NK-92 (cell line): ENCODE data around the gene WSCD2.

Experiments
- DNase-seq: peaks from one replicate; lab custom pipeline; 2025; ENCODE audit not compliant: unreplicated experiment; lab: John Stamatoyannopoulos, UW

Gene WSCD2

GRCh38 chr12:108257004-108257403 lies 127.9 kb downstream of the WSCD2 start:
- DNase-seq: no peak

DNA sequence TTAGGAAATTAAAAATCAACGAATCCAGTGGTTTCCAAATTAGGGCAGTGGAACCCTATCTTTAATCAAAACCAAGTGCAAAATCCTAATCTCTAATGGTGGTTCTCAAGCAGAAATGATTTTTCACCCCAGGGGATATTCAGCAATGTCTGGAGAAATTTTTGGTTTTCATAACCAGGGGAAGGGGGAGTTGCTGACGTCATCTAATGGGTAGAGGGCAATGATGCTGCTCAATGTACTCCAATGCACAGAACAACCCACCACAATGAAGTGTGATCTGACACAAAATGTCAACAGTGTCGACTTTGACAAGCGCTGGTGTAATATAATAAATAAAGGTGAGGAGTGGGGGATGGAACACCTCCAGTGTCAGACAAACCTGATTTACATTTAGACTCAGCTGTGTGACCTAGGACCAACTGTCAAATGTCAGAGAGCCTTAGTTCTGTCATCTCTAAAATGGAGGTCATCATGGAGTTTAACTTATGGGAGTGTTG lies 128.6 kb downstream of the WSCD2 start:
- DNase-seq: no peak

DNA sequence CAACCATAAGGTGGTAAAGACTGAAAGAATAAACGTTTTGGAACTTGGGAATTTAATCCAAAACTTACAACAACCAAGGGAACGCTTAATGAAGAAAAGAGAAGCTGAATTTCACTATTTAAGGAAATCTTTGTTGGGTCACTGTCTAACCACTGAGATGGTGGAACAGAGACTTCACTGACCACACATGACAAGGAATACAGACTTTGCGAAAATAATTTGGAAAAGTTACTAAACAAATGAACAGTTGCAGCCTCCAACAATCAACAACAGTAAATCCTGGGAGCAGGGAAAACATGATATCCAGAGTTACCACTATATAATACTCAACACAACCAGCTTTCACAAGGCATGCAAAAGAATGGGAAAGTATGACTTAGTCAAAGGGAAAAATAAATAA lies 131.0 kb downstream of the WSCD2 start:
- no peak for DNase-seq

GRCh38 chr12:108260969-108261368 lies 131.9 kb downstream of the WSCD2 start:
- DNase-seq: no peak

GRCh38 chr12:108265505-108265904 lies 136.4 kb downstream of the WSCD2 start:
- no peak for DNase-seq

DNA sequence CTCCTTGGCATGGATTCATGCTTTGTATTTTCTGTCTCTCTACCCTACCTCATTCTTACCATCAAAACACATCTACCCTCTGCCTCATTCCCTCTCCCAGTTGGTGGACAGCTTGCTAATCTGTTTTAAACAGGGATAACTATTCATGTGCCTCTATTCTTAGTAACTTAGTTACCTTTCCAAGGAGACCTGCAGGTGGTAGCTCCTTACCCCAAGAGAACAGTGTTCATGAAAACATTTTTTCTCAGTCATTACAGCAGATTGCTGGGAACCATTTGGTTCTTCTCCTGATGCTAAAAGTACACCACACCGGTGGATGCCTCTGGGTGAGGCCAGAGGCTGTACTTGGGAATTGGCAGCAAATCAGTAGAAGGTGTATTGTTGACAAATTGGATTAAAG lies 137.0 kb downstream of the WSCD2 start:
- no peak for DNase-seq

- DNase-seq: no peak
These were observed 138.4 kb downstream of the WSCD2 start for GRCh38 chr12:108267450-108267849.

DNA sequence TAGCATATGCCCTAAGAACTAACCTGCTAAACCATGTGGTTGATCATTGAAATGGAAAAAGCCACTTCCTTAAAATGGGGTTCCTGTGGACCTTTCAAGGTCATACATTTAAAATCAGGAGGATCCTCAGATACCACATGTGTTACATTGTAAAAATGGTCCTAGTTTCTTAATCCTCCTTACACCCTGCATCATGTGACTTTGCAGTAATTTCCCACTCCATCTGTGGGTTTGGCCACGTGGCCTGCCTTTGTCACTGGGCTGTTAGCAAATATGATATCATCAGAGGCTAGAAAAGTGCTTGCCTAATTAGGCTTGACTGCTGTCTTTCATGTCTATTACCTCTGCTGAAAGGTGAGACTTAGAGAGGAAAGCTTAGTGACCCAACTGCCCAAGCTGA lies 139.3 kb downstream of the WSCD2 start:
- no peak for DNase-seq

DNA sequence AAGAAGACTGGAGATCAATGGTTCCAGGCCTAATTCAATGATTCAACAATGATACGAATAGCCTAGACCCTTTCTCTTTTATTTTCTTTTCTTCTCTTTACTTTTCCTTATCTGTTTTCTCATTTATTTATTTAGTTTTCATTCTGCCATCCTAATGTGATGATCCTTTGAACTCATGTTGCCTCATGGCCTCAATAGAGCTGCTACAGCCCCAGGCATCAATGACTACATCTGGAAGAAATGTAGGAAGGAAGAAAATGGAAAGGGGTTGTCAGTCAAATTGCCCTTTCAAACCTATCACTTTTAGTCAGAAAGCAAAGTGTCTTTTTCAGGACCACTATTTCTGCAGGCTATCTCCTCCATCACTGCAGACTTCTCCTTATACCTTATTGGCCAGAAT lies 140.1 kb downstream of the WSCD2 start:
- no peak for DNase-seq

DNA sequence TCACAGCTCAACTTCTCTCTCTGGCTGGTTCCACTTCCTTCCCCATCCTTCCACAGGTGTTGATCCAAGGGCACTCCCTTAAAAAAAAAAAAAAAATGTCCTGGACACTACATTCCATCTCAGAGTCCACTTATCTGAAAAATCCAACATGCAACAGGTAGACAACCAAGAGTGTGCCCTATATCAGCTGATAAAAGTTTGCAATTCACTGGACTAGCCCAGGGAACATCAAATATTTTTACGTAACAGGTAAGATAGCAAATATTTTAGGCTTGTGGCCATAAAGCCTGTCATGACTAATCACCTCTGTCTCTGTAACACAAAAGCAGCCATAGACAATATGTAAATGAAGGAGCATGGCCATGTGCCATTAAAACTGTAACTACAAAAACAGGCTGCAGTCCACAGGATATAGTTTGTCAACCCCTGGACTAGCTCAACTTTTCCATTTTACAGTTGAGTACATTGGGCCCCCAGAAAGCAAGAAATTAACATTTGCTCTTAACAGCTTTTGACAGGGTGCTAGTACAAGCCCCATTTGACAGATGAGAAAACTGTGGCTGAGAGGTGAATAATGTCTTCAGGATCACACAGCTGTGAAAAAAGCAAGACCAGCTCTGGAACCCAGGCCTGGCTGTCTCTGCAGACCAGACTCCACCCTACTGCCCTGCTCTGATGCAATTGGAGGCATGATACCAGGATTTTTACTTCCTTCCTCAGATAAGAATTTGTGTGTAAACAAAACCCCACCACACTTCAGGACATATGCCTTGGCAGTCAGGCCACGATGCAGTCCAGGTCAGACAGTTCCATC lies 141.2 kb downstream of the WSCD2 start:
- no peak for DNase-seq

- no peak for DNase-seq
These were observed 141.7 kb downstream of the WSCD2 start for GRCh38 chr12:108270849-108271143.

- DNase-seq: no peak
These were observed 143.1 kb downstream of the WSCD2 start for GRCh38 chr12:108271951-108272872.

- no peak for DNase-seq
These were observed 144.1 kb downstream of the WSCD2 start for GRCh38 chr12:108273217-108273616.

GRCh38 chr12:108277613-108278012 lies 148.5 kb downstream of the WSCD2 start:
- no peak for DNase-seq

- DNase-seq: no peak
These were observed 153.1 kb downstream of the WSCD2 start for GRCh38 chr12:108282160-108282559.

GRCh38 chr12:108282676-108283075 lies 153.6 kb downstream of the WSCD2 start:
- DNase-seq: no peak

DNA sequence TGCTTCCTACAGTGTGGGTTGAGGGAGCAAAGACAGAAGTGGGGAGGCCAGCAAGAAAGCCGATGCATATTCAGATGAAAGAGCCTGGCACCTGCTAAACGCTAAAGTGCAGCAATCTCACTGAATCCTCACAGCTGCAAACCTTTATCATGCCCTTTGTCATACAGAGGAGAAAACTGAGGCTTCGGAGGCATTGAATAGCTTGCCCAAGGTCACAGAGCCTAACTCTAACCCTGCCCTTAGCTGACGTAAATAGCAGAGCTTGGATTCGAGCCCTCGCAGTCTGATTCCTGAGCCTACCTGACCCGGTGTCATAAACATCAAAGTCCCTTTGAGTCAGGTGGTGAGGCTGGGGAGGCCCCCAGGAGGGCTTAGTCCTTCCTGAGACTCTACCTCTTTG lies 155.1 kb downstream of the WSCD2 start:
- DNase-seq: no peak

DNA sequence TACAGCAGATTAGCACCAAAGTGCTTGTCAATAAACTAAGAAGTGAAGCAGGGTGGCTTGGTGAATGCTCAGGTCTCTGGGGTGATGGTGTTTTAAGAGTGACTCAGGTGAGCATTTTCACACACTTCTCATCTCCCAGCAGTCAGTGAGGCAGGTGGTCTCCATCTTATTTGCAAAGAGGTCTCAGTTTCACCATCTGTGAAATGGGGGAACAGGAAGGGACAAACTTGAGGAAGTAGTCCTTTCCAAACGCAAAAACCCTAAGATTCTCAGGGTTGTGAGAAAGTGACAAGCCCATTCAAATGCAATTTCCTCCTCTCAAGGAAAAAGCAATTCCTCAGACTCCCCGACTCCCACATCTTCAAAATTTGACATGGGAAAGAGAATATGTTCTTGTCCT lies 155.9 kb downstream of the WSCD2 start:
- no peak for DNase-seq

- no peak for DNase-seq
These were observed 158.1 kb downstream of the WSCD2 start for GRCh38 chr12:108287227-108287626.

- no peak for DNase-seq
These were observed 160.5 kb downstream of the WSCD2 start for GRCh38 chr12:108289350-108290161.

DNA sequence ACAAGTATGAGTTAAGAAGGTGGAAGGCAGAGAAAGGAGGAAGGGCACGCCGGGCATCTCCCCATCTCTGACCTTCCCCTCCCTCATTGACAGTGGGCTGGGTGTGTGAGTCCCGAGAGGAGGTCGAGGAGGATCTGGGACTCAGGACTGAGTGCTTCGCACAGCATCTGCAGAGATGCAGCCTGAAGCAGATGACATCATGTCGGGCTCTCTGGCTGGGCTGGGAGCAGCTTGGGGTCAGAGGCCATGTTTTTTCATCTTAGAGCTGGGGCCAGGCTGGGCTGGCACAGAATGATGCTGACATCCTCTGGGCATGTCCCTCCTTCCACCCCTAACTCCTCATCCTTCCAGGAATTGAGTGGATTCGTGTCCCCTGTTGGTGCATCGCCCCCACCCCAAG lies 166.6 kb downstream of the WSCD2 start:
- no peak for DNase-seq
